ENCODE measurements around the gene FHOD3.

Gene FHOD3

GRCh38 chr18:36492604-36493329 is 195.3 kb downstream of the FHOD3 start:
- DNase-seq: no peak

- no peak for DNase-seq
Observed at GRCh38 chr18:36493349-36494159, 196.0 kb downstream of the FHOD3 start.

DNA sequence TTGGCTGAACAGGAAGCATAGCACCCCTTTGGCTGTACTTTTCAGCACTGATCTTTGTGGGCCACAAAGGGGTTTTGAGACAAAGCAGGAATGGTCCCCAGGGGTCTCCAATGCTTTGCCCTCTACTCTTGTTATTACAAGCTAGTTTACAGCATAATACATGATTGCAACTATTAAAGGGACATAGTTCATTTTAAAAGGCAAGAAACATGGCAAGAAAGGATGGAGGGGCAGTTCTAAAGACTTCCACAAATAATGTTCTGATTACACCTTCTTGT is 196.6 kb downstream of the FHOD3 start:
- no peak for DNase-seq

- DNase-seq: no peak
Observed at GRCh38 chr18:36496022-36496421, 198.5 kb downstream of the FHOD3 start.

DNA sequence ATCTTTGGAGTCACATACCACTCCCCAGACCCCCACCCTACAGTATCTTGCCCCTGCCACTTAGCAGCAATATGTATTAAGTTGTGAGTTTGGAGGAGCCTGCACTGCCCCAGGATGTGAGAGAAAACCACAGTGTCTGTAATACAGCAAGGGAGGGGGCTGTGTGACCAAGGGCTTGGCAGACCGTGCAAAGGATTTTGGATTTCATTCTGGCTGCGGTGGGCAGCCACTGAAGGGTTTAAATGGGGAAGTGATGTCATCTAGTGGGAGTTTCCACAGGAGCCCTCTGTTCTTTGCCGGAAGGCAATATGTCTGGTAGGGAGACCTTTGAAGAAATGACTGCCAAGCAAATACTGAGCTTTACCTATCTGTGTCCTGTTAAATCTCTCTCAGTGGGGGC is 202.4 kb downstream of the FHOD3 start:
- no peak for DNase-seq

DNA sequence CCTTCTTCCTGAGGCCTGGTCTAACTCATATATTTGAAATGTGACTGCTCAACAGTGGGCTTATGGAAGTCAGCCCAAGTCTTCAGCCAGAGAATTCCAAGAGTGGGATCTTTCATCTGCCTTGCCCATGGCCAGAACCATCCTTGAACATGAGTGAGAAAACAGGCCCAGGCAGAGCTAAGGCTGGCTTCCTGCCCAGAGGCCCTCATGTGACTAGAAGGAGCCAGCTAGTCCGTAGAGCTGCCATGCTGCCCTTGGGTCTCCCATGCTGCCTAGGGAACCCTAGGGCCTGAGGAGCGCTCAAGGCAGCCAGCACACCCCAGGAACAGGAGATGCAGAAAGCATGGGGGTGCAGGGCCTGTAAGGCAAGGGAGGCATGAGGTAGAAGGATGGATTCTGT is 203.6 kb downstream of the FHOD3 start:
- no peak for DNase-seq

- DNase-seq: no peak
Observed at GRCh38 chr18:36503477-36503876, 206.0 kb downstream of the FHOD3 start.

- DNase-seq: no peak
Observed at GRCh38 chr18:36504928-36505327, 207.4 kb downstream of the FHOD3 start.

DNA sequence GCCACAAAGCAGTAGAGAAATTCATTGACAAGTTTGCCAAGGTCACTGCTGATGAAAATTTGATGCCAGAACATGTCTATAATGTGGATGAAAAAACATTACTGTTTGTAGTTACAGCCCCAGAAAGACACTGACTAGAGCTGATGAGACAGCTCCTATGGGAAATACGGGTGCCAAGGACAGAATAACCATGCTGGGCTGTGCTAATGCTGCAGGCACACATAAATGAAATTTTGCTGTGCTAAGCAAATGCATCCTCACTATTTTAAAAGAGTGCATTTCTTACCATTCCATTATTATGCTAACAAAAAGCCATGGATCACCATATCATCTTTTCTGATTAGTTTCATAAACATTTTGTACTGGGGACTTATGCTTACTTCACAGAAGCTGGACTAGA is 208.2 kb downstream of the FHOD3 start:
- no peak for DNase-seq

DNA sequence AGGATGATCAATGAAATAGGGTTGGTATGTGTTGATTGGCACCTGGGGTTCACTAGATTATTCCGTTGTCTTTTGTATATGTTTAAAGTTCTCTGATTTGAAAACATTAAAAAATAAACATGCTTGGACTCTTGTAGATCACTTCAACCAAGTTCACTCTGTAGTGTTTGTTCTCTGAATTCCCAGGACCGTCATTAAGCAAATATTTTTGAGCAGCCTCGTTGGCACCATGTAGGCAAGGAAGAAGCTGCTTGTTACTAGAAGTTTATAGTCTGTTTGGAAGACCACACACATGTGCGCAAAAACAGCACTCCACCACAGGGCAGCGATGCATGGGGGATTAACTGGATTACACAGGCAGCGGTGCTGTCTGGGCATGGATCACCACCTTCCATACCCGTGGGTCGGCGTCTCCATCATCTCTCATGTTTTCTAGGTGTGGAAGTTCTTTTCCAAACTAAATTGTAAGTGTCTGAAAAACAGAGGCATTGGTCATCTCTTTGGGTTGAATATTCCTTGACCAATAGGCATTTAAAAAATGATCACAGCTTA is 212.2 kb downstream of the FHOD3 start:
- DNase-seq: no peak

DNA sequence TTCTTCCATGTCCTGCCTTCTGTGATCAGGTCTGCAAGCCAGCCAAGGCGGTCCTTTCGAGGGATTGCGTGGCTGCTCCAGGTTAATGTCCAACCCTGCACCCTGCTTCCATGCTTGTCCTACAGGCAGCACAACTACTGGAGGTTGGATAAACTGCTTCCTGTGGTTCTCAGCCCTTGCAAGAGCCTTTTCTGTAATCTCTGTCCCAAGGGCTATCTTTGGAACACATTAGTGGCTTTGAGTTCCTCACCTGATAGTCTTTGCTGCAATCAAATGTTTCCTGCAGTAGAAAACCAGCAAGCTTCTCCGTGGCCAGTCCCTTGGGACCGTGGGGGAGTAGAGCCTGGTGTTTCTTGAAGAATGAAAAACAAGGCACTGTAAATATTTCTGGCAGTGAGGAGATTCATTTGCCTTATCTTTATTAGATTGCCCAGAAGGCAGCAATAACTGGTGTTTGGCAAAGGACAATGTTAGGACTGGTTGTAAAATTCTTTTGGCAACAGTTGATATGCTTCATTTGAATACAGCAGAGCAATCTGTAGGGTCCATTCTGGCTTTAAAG is 214.4 kb downstream of the FHOD3 start:
- DNase-seq: no peak

GRCh38 chr18:36513556-36513955 is 216.0 kb downstream of the FHOD3 start:
- DNase-seq: no peak

DNA sequence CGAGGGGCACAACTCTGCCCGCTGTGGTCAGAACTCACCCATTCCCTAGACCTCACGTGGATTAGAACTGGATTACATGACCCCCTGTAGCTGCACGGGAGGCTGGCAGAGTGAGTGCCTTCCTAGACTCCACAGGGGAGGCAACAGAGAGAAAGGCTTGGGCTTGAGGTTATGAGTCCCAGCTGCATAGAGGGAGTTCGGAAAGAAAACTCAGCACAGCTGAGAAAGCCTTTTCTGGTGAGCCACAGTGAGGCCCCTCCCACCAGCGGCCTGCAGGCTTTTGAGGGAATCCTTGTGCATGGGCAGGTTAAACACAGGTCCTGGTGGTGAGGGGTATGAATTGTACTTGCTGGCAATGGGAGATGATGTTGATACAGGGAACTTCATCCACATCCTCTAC is 217.3 kb downstream of the FHOD3 start:
- DNase-seq: no peak

DNA sequence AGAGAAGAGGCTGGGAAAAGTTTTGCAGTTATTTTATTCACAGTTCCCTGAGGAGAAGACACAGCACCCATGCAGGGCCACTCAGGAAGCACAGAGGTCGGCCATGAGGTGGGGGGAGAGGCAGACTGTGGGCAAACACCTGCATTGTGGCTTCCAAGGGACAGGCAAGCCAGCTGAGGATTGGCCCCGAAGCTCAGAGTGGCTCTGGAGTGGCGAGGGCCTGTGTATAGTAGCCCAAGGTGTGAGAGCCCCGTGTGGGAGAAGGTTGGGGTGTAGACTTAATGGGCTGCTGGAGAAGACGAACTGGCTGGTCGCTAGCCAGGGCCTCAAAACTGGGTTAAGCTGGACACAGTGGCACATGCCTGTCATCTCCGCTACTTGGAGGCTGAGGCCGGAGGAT is 218.7 kb downstream of the FHOD3 start:
- DNase-seq: no peak

DNA sequence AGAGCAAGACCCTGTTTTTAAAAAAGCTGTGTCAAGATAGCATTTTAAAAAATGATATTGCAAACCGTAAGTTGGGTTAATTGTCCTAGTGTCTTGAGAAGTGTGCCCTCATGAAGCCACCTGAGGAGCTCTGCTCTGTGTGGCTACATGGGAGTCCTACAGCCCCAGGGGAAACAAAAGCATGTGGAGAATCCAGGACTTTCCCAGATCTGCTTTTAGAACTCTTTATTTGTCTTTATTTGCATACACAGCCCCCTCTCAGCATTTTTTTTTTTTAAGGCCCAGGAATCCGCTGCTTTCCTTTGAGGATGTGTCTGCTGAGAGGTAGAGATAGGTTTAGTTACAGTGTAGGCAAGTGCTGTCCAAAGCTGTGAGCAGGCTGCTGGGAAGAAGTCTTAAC is 219.2 kb downstream of the FHOD3 start:
- DNase-seq: no peak

DNA sequence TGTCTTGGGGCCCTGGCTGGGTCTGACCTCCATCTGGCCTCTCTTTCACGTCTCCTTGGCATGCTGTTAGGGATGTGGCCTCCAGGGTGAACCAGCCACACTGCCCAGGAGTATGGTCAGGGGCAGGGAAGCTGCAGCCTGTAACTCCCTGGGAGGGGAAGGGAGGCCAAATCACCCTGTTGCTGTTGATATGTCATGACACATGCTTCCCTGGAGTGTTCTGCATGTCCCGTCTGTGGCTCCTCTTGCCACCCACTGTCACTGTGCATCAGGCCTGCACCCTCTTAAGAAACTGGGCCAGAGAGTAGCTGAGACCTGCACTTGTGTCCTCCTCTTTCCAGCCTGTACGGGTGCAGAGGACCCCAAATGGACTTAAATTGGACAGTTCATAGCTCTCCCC is 221.3 kb downstream of the FHOD3 start:
- DNase-seq: no peak

GRCh38 chr18:36519358-36519757 is 221.8 kb downstream of the FHOD3 start:
- DNase-seq: no peak

DNA sequence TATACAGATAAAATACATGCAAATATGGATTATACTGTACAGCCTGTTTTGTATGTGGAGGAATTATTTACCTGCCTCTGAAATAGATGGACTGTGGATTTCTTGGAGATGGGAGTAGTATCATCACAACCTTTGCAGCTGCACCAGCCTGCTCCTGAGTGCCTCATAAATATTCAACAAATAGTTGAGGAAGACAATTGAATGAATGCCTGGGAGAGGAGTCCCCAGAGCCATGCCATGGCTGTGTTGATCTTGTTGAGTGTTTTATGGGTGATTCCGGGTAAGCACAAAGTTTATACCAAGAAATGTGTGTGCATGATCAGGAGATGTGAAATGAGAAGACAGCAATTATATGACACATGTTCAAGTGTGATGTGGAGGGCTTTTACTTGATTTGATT is 225.0 kb downstream of the FHOD3 start:
- no peak for DNase-seq

DNA sequence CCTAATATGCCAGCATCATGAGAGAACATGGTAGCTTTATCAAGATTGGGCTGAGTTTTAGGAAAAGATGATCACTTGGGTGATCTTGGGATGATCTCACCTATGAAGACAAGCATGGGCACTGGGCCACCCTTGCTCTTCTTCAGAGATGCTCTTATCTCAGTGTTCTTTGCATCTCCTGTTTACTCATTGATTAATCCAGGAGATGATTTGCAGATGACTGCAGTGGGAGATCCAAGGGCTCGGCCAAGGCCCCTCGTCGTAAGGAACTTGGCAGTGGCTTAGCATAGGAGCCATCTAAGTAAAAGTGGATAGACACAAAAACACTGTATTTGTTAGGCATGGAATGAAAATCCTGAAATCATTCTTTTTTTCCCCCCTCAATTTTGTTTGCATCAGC is 228.4 kb downstream of the FHOD3 start:
- no peak for DNase-seq

DNA sequence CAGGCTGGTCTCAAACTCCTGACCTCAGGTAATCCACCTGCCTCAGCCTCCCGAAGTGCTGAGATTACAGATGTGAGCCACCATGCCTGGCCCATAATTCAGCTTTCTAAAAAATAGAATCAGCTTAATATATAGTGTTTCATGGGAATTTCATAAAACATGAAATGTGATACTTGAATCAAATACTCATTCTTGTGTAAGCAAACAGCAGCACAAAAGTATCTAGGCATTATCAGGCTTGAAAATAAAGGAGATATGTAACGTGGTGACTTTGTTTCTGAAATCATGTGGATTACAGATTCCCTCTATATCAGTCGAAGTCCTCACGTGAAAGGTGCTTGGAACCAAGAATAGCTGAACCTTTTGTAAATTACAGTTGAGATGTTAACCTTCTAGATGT is 229.1 kb downstream of the FHOD3 start:
- DNase-seq: no peak

- DNase-seq: no peak
Observed at GRCh38 chr18:36527051-36527450, 229.5 kb downstream of the FHOD3 start.

GRCh38 chr18:36527740-36528455 is 230.4 kb downstream of the FHOD3 start:
- no peak for DNase-seq

DNA sequence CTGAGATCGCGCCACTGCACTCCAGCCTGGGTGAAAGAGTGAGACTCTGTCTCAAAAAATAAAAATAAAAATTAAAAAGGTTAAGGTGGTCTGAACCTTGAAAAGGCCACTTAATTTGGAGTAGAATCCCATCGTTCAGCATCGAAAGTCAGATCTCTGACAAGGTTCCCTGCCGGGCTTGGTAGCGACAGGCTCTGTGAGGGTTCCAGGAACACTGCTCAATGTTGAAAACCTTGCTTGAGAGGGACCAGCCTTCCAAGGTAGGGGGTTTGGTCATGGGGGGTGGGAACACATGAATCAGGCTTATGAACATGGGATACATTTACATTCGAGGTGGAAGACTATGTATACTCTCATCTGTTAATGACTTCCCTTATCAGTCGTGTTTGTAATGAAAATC is 232.2 kb downstream of the FHOD3 start:
- DNase-seq: no peak

All from activated effector memory CD4-positive, alpha-beta T cell treated with Interleukin-2 at 50 U/mL for 16 hours (primary cell).